Measurements from ENCODE around the gene ARHGDIB.

The ARHGDIB gene

DNA sequence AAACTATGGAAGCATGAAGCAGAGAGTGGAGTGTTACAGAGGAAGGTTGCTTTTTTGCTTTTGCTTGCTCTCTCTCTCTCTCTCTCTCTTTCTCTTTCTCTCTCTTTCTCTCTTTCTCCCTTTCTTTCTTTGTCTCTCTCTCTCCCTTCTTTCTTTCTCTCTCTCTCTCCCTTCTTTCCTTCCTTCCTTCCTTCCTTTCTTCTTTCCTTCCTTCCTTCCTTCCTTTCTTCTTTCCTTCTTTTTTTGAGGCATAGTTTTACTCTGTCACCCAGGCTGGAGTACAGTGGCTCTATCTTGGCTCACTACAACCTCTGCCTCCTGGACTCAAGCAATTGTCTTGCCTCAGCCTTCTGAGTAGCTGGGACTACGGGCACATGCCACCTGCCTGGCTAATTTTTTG is 7.6 kb downstream of the ARHGDIB start:
- DNase-seq, result no peak

DNA sequence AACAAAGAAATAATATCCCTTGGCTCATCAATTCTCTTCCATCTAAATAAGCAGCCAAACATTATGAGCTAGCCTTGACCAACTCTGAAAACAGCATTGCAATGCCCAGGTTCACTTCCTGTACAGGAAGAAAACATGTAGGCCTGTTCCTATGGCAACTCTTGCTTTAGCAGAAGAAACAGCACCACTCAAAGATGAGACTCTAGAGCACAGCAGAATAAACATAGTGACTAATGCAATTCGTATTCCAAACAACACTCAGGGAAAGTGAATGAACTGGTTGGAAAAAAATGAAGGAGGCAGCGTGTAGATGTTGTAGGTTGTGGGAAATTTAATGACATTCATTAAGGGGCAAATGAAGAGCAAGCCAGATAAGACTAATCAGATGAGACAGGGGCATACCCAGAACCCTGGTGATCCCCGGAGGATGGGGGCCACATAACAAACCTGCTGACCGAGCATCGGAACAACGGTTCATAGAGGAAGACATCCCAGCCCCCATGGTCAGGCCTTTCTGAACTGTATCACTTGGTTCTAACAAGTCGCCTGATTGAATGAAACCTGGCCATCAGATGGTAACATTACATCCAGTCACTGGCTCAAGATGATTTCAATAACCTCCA is 9.0 kb downstream of the ARHGDIB start:
- DNase-seq, result no peak

DNA sequence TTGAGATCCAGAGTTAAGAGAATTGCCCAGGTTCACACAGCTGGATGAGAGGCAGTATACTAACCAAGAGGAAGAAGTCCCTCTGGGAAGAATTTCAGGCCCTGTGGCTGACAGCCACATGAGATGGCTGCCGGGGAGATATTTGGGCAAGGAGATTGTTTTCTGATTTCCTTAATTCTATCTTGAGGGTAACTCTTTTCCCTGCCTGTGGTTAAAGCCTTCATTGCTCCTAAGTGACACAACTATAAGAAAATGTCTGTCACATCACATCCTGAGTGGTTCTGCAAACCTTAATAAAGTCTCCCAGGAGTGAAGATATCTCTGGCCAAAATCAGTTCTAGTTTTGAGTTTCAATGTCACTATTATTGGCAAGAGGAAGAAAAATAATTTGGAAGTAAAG is 9.6 kb downstream of the ARHGDIB start:
- DNase-seq, result no peak

DNA sequence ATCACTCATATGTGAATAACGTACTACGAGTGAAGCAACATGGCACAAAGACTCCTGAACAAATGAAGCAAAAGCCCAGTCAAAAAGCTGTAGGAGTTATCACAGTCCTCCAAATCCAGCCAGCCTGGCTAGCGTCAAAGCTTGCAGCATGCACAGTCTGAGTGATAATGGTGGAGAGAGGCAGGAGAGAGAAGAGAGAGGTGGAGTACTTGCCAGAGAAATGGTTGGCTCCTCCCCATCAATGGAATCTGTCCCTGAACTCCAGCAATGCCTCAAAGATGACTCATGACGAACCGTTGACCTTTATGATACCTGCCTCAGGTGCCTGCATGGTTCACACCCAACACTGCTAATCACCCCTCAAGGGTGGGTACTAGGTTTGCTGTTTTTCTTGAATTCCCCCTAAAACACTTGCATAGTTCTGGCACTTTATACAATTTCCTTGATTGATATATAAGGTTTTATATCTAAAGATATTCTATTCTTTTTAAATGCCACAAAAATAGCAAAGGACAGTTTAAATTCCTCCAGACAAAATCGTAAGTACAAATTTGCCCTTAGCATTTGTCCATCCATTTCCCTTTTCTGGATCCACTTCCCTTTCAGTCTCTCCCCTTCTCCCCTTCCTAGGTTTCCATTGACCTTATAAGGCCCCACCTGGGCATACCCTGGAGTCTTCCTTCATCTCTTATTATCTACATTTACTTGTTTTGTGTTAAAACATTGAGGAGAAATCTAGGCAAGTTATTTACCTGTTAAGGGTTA is 10.2 kb downstream of the ARHGDIB start:
- no peak for DNase-seq

DNA sequence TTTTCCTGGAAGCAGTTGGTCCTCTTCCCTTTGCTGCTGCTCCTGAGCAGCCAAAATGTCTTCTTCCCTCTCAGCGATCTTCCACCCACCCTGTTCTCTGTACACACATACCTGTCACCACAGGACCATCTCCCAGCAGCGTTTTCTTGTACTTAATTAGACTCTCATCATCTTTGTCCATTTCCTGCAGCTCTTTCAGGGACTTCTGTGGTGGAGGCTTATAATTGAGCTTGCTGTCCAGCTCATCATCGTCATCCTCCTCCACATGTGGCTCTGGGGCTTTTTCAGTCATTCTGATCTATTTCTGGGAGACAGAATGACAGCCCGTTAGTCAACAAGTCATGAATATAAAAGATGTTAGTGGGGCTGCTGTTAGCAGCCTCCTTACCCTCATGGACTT is 11.0 kb downstream of the ARHGDIB start:
- no peak for DNase-seq

DNA sequence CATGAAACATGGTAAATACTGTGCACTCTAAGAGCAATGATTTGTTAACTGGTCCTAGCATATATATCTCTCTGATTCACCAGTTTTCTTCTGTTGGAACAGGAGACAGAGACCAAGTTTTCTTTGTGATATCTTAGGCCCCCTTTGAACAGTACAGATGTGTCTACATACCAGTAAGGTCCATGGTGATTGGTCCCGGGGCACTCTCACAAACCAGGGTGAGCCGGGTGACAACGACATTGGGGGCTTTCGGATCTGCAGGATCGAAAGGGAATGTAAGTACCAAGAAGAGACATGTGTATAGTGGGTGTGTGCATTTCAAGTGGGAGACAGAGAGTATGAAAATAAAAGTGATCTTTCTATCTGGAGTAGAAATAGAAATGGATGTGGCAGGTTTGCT is 11.8 kb downstream of the ARHGDIB start:
- DNase-seq, result no peak

DNA sequence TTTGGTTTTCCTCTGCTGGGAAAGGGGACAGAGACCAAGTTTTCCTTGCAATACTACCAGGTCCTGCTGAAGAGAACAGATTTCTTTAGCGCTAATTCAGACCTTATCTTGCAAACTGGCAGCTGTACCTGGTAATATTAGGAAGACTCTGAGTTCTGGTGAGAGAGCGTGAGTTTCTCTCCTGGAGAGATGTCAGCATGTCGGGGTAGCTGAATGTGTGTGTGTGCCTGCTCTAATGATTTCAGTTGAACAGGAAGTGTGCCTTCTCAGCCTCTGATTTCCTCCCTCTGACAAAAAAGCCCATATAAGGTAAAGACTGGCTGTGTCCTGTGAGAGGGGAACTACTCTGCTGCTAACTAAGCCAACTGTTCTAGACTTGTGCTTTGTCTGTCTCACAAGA is 12.7 kb downstream of the ARHGDIB start:
- DNase-seq, result no peak

DNA sequence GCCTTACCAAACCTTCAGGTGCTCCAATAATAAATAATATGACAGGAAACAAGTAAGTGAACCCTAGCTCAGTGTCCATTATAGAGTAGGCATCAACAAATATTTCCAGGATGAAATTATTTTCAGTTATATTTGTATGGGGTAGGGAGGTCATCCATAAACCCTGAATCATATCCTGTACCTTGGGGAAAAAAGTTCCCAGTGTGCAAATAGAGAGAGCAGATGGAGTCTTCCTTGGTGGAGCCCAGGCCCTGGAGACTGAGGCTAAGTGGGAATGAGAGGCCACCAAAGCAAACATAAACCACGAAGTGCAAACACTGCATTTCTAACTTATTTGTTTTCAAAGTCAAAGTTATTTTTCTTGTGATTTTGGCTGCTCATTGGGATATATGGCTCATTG is 14.5 kb downstream of the ARHGDIB start:
- no peak for DNase-seq

DNA sequence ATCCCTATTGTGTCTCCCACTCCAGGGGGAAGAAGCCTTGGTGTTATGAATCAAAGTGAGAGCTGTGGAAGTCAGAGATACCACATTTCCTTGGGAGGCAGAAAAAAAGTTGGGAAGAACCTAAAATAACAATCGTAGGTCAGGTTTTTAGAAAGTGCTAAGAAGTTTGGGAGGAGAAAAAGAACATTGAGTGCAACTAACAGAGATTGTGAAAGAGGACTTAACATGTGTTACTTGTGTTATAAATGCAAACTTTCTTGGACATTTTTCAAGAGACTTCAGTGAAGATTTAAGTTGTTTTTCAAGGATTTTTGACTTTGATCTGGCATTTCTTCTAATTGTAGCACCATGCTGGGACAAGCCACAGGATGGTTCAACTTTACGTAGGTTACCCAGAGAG is 15.2 kb downstream of the ARHGDIB start:
- no peak for DNase-seq

DNA sequence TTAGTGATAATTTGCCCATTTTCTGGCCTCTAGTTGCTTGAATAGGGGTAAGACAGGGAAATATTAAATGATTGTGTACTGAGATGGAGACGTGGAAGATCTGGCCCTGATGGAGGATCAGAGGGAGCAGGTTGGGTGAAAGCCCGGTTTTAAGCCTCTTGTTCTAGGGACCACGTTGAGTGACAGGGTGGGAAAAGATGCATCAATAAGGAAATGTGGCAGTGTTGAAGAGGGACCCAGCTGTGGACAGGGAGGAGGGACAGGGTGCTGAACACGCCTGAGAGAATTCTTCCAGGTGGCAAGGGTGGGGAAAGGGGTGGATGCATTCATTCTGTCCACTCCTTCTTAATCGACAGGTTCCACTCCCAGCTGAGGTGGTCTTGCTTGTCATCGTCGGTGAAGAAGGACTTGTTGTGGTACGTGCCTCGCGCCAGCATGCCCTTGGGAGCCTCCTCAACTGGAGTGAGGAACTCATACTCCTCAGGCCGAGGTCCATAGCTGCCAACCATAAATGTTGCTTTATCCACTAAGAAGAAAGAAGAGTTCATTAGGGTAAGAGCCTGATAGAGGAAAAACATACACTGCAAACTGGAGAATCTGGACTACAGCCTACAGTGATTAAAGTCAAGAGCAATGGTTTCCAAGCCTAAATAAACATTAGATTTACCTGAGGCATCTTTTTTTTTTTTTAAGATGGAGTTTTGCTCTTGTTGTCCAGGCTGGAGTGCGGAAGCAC is 19.0 kb downstream of the ARHGDIB start:
- DNase-seq, result peak; percentile 17

DNA sequence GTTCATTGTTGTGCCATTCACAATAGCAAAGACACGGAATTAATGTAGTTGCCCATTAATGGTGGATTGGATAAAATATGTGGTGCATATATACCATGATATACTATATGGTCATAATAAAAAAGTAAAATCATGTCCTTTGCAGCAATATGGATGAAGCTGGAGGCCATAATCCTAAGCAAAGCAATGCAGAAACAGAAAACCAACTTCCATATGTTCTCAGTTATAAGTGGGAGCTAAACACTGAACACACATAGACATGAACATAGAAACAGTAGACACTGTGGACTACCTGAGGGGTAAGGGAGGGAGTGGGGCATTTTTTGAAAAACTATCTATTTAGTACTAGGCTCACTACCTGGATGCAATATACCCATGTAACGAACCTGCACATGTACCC is 20.0 kb downstream of the ARHGDIB start:
- DNase-seq, result no peak

DNA sequence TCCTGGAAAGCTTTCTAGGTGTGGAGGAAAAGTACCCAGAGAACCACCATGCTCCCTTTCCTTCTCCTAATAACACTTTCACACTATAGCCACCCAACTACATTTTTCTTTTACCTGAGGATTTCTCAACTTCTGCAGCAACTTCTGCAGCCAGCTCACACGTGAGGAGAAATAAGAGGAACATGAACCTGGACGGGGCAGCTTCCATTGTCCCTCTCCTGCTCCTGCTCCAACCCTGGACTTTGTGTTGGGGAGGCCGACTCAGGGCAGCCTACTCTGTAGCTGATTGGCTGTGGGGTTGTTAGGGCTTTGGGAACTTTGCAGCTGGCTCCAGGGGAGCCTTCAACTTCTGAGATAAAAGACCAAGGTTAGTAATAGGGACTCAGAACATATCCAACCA is 23.1 kb downstream of the ARHGDIB start, which contains the start of gene ERP27:
TSS of gene ERP27 (minus strand) at position 237 of the 400 bp plus-strand sequence. CDS start at position 208, 29 bp downstream.
- no peak for DNase-seq

DNA sequence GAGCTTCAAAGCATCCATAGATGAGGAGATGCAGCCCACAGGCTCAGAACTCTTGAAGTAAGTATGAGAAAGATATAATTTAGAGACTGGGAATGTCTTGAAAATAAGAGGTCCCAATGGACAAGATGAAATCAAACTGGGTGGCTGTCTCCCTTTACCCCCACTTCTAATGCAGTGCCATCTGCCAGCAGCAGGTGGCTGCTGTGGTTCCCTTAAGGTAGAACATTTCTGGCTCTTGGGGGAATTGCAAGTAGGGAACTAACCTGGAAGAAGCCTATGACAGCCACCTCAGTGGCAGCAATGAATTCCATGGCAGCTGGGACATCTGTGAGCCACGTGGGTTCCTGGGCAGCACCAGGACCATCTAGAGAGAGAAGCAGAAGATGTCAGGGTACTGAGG is 23.7 kb downstream of the ARHGDIB start:
- DNase-seq, result no peak

DNA sequence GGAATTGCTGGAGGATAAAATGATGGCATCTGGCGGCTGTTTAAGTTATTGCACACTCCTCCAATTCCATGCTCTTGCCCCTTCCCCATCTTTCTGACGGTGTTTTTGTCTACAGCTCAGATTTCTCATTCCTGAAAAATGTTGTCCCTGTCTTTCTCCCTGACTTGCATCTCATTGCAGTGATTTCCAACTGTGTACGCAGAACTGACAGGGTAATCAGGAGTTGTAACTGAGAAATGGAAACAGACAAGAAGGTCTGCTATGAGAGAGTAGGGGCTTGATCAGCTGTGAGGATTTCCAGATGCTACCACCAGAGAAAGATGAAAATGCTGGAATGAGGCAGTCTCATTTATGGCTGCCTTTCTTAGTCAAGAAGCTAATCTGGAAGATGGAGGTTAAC is 24.4 kb downstream of the ARHGDIB start:
- no peak for DNase-seq

DNA sequence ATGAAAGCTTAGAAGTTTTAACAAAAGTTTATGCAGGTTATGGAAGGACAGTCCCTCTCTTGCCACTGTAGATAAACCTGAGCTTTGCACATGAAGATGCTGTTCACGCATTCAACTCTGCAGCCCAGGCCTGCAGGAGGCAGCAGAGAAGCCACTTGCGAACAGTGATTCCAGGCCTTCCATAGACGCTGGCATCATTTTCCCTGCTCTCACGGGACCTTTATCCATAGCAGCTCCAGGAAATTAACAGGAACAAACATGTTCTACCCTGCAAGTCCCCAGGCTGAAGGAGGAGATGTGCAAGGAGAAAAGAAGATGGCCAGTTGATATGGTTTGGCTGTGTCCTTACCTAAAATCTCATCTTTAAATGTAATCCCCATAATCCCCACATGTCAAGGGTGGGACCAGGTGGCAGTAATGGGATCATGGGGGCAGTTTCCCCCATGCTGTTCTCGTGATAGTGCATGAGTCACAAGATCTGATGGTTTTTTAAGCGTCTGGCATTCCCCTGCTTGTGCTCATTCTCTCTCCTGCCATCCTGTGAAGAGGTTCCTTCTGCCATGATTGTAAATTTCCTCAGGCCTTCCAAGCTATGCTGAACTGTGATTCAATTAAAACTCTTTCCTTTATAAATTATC is 25.1 kb downstream of the ARHGDIB start:
- DNase-seq, result no peak

DNA sequence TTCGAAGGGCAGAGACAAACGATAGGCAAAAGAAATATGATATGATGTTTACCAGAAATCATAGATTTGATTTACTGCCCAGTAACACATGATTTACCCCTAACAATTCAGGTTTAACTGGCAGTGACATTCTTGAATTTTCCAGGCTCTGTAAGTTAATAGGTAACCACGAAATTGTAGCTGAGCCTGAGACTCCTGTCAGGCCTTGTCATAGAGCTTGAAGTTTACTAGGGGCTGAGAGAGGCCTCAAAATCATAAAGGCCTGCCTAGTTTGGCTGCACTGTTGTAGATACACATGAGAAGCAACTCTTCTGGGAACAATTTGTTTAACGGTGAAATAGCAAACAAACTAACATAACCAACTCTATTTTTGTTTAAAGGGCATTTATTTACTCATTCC is 26.4 kb downstream of the ARHGDIB start:
- DNase-seq, result no peak

DNA sequence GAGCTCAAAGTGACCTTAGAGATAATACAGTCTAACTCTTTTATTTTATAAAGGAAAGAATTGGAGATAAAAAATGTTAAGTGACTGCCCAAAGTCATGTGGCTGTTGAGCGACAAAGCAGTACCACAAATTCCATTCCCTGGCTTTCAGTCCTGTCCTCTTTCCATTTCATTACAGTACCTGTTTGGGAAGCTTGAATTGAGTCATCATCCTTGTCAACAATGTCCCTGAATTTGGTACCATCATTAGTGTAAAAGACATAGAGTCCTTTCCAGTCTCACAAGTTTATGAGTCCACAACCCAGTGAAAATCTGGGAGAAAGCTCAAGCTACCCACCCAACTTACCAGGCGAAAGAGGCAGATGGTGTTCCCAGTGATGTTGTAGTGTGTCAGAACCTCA is 26.9 kb downstream of the ARHGDIB start:
- DNase-seq, result no peak

DNA sequence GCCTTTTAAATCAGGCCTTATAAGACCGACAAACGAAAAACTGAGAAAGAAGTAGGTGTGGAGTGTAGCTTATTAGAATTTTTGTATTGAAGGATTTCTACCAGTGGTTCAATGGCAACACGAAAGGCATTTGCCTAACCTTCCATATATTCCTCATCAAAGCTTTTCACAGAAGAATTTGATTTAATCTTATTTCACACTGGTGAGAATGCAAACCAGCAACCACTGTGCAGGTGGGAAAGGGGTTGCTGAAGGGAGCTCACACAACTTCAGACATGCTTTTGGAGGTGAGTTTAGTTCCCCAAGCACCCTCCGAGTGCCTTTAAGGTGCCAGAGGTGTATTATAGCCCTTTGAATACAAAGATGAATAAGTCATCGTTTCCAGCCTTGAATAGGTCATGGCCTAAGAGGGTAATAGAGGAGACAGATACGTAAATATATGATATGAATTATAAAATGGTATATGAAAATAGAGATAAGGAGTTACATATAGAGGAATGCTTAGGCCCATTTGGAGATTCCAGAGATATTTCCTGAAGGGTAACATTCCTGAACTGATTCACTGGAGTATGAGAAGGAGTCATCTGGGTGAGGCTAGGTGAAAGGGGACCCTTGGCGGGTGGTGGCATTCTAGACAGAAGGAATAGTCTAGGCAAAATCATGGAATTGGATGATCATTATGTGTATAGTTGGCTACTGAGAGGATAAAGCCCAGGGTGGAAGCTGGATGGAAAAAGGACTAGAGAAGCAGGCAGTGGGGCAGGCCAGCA is 29.4 kb downstream of the ARHGDIB start:
- DNase-seq, result no peak

DNA sequence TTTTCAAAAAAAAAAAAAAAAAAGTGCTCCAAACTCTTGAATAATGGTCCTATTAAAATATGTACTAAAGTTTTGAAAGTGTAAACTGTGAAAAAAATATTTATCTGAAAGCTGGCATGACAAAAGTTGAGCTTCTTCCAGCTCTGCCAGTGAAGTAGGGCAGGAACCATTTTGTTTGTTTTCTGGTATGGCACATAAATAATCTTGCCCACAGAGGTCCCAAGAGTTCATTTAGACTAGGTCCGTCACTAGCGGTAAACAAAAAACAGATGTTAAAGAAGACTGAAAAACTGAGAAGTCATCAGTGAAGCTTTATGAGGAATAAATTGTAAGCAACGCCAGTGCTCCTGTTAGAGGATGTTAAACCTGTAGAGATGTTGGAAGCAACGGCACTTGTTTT is 30.0 kb downstream of the ARHGDIB start:
- DNase-seq, result no peak

DNA sequence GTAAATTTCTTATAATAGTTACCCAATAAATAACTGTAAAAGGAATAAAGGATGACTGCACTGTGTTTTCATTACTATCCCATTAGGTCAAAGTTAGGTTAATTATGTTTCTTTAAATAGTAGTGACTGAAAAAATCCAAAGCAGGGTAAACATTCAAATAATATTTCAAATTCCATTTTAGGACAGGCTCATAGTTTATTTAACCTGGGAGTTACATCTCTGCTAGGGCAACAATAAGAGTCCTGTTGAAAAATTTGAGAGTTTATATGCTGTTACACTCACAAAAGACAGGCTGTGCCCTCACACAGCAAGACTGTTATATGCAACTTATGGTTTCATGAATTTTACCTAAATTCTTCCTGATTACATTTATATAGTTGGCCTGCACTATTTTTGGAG is 31.1 kb downstream of the ARHGDIB start:
- no peak for DNase-seq

DNA sequence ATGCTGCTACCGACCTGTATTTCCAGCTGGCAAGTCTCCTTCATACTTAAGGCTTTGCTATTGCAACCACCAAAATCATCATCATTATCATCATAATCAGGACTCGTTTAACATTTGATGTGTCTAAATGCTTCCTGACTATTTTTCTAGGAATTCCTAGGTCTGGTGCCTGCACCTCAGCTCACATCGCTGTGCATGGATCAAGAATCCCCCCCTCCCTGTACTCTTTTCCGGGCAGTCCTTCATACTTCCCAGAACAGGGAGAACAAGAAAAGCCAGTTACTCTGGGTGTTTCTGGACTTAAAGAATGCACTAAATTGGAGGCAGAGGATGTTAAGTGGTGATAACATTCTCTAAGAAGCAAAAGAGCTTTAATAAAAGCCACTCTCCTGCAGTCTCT is 32.5 kb downstream of the ARHGDIB start:
- DNase-seq, result no peak

DNA sequence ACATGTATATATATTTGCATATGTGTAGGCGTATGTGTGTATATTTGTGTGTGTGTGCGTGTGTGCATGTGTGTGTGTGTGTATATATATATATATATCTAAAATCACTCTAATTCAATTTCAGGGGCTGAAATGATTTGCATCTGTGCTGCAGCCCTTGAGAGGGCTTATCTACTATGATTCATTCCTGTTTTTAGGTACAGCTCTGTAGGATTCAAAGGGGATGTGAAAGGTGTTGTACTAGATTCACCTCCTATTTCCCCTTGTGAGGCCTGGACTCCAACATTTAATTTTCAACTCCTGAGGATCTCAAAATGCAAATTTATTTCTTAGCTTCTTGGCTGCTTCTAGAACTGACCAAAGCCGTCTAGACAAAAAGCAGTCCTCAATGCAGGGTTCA is 34.1 kb downstream of the ARHGDIB start:
- no peak for DNase-seq

DNA sequence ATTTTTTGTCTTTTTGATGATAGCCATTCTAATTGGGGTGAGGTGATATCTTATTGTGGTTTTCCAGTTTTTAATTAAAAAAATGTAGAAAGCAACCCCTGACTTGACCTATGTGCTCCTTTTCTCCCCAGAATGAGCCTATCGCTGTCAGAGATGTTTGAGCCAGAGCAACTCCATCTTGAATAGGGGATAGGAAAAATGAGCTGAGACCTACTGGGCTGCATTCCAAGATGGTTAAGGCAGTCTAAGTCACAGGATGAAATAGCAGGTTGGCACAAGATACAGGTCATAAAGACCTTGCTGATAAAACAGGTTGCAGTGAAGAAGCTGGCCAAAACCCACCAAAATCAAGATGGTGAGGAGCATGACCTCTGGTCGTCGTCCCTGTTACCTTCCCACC is 36.9 kb downstream of the ARHGDIB start:
- DNase-seq, result no peak

Measured in NCI-H1092 treated with DMSO at 0.1 percent for 48 hours (cell line).